GM12878 (cell line): ENCODE results near the gene ABHD2. TPM values are rescaled to one million over a fixed set of nuclear protein-coding genes. Genes with fewer than 3 reads are reported as not detected.

Experiments
- E2F8 ChIP-seq: fragments of 450-650 bp; IDR thresholded peaks from 2 replicates; pipeline ENCODE4 v1.6.1; 2018; ENCODE audit warnings: mild to moderate bottlenecking, low read depth, moderate library complexity; ENCODE audit not compliant: partially characterized antibody
- EZH2 ChIP-seq: IDR thresholded peaks from 2 replicates; pipeline ENCODE4 v1.6.1; 2012; ENCODE audit warnings: low read depth, mild to moderate bottlenecking, control low read depth, inconsistent platforms, low read length, borderline replicate concordance; ENCODE audit not compliant: control insufficient read depth
- HDGF ChIP-seq: fragments of 450-650 bp; IDR thresholded peaks from 2 replicates; pipeline ENCODE4 v1.6.1; 2016; ENCODE audit warnings: antibody characterized with exemption
- IRF4 ChIP-seq: IDR thresholded peaks from 2 replicates; pipeline ENCODE4 v1.6.1; 2011; ENCODE audit warnings: low read depth, low read length
- IRF5 ChIP-seq: fragments of 450-650 bp; IDR thresholded peaks from 2 replicates; pipeline ENCODE4 v1.6.1; 2017; ENCODE audit warnings: borderline replicate concordance
- LARP7 ChIP-seq: fragments of 450-650 bp; IDR thresholded peaks from 2 replicates; pipeline ENCODE4 v1.6.1; 2017; ENCODE audit warnings: mild to moderate bottlenecking
- MAX ChIP-seq: IDR thresholded peaks from 2 replicates; pipeline ENCODE4 v1.6.1; 2012; ENCODE audit warnings: low read depth, low read length, improper control_type of control experiment
- MEF2A ChIP-seq: IDR thresholded peaks from 2 replicates; pipeline ENCODE4 v1.6.1; 2011; ENCODE audit warnings: low read depth, mild to moderate bottlenecking, low read length, moderate library complexity; ENCODE audit not compliant: insufficient read depth
- MLLT1 ChIP-seq: fragments of 450-650 bp; IDR thresholded peaks from 2 replicates; pipeline ENCODE4 v1.6.1; 2016; ENCODE audit warnings: mild to moderate bottlenecking
- PBX3 ChIP-seq: IDR thresholded peaks from 2 replicates; pipeline ENCODE4 v1.6.1; 2011; ENCODE audit warnings: mild to moderate bottlenecking, low read depth, low read length, moderate library complexity; ENCODE audit not compliant: insufficient replicate concordance
- PML ChIP-seq: IDR thresholded peaks from 2 replicates; pipeline ENCODE4 v1.6.1; 2012; ENCODE audit warnings: low read length, inconsistent platforms
- RB1 ChIP-seq: fragments of 450-650 bp; formaldehyde crosslinking; IDR thresholded peaks from 2 replicates; pipeline ENCODE4 v1.6.1; 2017; ENCODE audit warnings: mild to moderate bottlenecking, borderline replicate concordance
- RUNX3 ChIP-seq: IDR thresholded peaks from 2 replicates; pipeline ENCODE4 v1.6.1; 2012; ENCODE audit warnings: low read length, inconsistent platforms
- SREBF2 ChIP-seq: IDR thresholded peaks from 2 replicates; pipeline ENCODE4 v1.6.1; 2012; ENCODE audit warnings: mild to moderate bottlenecking, low read length
- TARDBP ChIP-seq: IDR thresholded peaks from 2 replicates; pipeline ENCODE4 v1.6.1; 2016; ENCODE audit warnings: borderline replicate concordance
- USF1 ChIP-seq: IDR thresholded peaks from 2 replicates; pipeline ENCODE4 v1.6.1; 2011; ENCODE audit warnings: borderline replicate concordance, low read depth, mild to moderate bottlenecking, moderate library complexity, mixed read lengths, low read length; ENCODE audit not compliant: insufficient read depth; ENCODE audit errors: extremely low read length
- USF2 ChIP-seq: IDR thresholded peaks from 2 replicates; pipeline ENCODE4 v1.6.1; 2011; ENCODE audit warnings: low read depth, low read length, improper control_type of control experiment, borderline replicate concordance
- ZNF217 ChIP-seq: fragments of 450-650 bp; IDR thresholded peaks from 2 replicates; pipeline ENCODE4 v1.6.1; 2017; ENCODE audit warnings: antibody characterized with exemption, mild to moderate bottlenecking
- ZNF384 ChIP-seq: IDR thresholded peaks from 2 replicates; pipeline ENCODE4 v1.6.1; 2012; ENCODE audit warnings: low read depth, mild to moderate bottlenecking, low read length, improper control_type of control experiment, borderline replicate concordance
- polyA plus RNA-seq, 11 experiments: library from polyadenylated mRNA; depleted of rRNA in 4 of 11; unstranded in 6 of 11; stranded (reverse) in 5 of 11; fragments of >200 nt; fragmentation: Nextera tagmentation in 4 of 11; fragmentation: Illumina TruSeq in 1 of 11; extraction: Ambion mirVana in 4 of 11; extraction: Trizol in 1 of 11; gene quantifications; 1 replicate in 1 of 11; 2 replicates in 10 of 11; pipeline versions ENCODE4 v1.2.1 to v1.2.3, GENCODE V29; 2011 to 2016; ENCODE audit warnings: inconsistent platforms in 2 of 11, missing spikeins in 2 of 11, low read depth in 1 of 11
- total RNA-seq, 4 experiments: library from RNA; depleted of rRNA in 3 of 4; stranded (reverse); fragments of >200 nt in 3 of 4; fragmentation: Illumina TruSeq in 1 of 4; extraction: Trizol in 1 of 4; gene quantifications; 2 replicates each; pipeline versions ENCODE4 v1.2.1 to v1.2.3, GENCODE V29; 2013 to 2021

Gene ABHD2
- total and polyA plus RNA-seq, 10 of the 15 experiments (the other 5 are each of a cell fraction or from before 2014, with no cell fraction given): 1.2 to 33.6 (median 20.4) TPM

GRCh38 chr15:89243691-89244573, 155.7 kb downstream of the ABHD2 start, which contains the start of gene FANCI (continued):
- TF ChIP-seq USF1 (no peak), IRF4 (peak; percentile 47; the same call in 1 of the 2 replicates), MEF2A (no peak), USF2 (no peak), IRF5 (no peak), TARDBP (no peak), LARP7 (peak; percentile 76; the same call in 1 of the 2 replicates), RB1 (peak; percentile 65; the same call in 1 of the 2 replicates), MAX (peak; percentile 92), RUNX3 (0 out of 2 replicates have a peak, but pooled peaks have one; percentile 5), PBX3 (no peak), E2F8 (peak; percentile 50), PML (no peak), SREBF2 (no peak), MLLT1 (peak; percentile 34; the same call in 1 of the 2 replicates), ZNF217 (no peak), ZNF384 (no peak), HDGF (no peak; the same call in 1 of the 2 replicates), EZH2 (no peak)
